Ishikawa (cell line): Measurements from ENCODE around the gene TMEM69.
A peak's percentile ranks its signal among the peaks of the same experiment; 100 is the strongest.

Experiments used
- CEBPB ChIP-seq: IDR thresholded peaks from 2 replicates; pipeline ENCODE4 v1.6.1; 2012
- CREB1 ChIP-seq: IDR thresholded peaks from 2 replicates; pipeline ENCODE4 v1.6.1; 2012; ENCODE audit warnings: low read depth
- EGR1 ChIP-seq: IDR thresholded peaks from 2 replicates; pipeline ENCODE4 v1.6.1; 2012
- EP300 ChIP-seq: IDR thresholded peaks from 2 replicates; pipeline ENCODE4 v1.6.1; 2012; ENCODE audit warnings: borderline replicate concordance
- FOXM1 ChIP-seq: IDR thresholded peaks from 2 replicates; pipeline ENCODE4 v1.6.1; 2012; ENCODE audit warnings: low read depth, borderline replicate concordance
- MAX ChIP-seq: IDR thresholded peaks from 2 replicates; pipeline ENCODE4 v1.6.1; 2012
- NFIC ChIP-seq: IDR thresholded peaks from 2 replicates; pipeline ENCODE4 v1.6.1; 2012
- RAD21 ChIP-seq: IDR thresholded peaks from 2 replicates; pipeline ENCODE4 v1.6.1; 2012; ENCODE audit warnings: low read depth
- REST ChIP-seq: IDR thresholded peaks from 2 replicates; pipeline ENCODE4 v1.6.1; 2012; ENCODE audit warnings: low read depth, mild to moderate bottlenecking
- TAF1 ChIP-seq: IDR thresholded peaks from 2 replicates; pipeline ENCODE4 v1.6.1; 2012; ENCODE audit warnings: low read depth, mild to moderate bottlenecking
- TCF12 ChIP-seq: IDR thresholded peaks from 2 replicates; pipeline ENCODE4 v1.6.1; 2012; ENCODE audit warnings: low read depth
- TEAD4 ChIP-seq: IDR thresholded peaks from 2 replicates; pipeline ENCODE4 v1.6.1; 2012
- USF1 ChIP-seq: IDR thresholded peaks from 2 replicates; pipeline ENCODE4 v1.6.1; 2012
- YY1 ChIP-seq: IDR thresholded peaks from 2 replicates; pipeline ENCODE4 v1.6.1; 2012; ENCODE audit warnings: low read depth
- ZBTB7A ChIP-seq: IDR thresholded peaks from 2 replicates; pipeline ENCODE4 v1.6.1; 2012; ENCODE audit warnings: low read depth

Gene TMEM69

GRCh38 chr1:45687754-45688740 lies at the start of gene TMEM69:
TMEM69 (plus strand) TSS chr1:45688181; CDS start chr1:45691069, 2,888 bp downstream.
- no peak for TF ChIP-seq REST
- TF ChIP-seq NFIC: peak; percentile 42; the same call in 1 of the 2 replicates
- no peak; the same call in 1 of the 2 replicates for TF ChIP-seq MAX
- TF ChIP-seq CEBPB: no peak
- TF ChIP-seq EP300: peak; percentile 12; the same call in 1 of the 2 replicates
- peak; percentile 75 for TF ChIP-seq YY1
- TF ChIP-seq USF1: no peak
- TF ChIP-seq EGR1: peak; percentile 25; the same call in 1 of the 2 replicates
- 0 out of 2 replicates have a peak, but pooled peaks have one; percentile 32 for TF ChIP-seq FOXM1
- TF ChIP-seq CREB1: no peak; the same call in 1 of the 2 replicates
- TF ChIP-seq TCF12: no peak; the same call in 1 of the 2 replicates
- TF ChIP-seq TAF1: peak; percentile 86
- TF ChIP-seq RAD21: no peak
- TF ChIP-seq TEAD4: no peak
- no peak for TF ChIP-seq ZBTB7A

- no peak for TF ChIP-seq NFIC
- no peak for TF ChIP-seq USF1
- TF ChIP-seq TAF1: no peak
- TF ChIP-seq REST: no peak
- no peak for TF ChIP-seq EGR1
- TF ChIP-seq CREB1: no peak
- TF ChIP-seq RAD21: no peak
- no peak for TF ChIP-seq ZBTB7A
- no peak for TF ChIP-seq MAX
- TF ChIP-seq EP300: no peak
- no peak for TF ChIP-seq TCF12
These were observed 47.7 kb upstream of the TMEM69 start for GRCh38 chr1:45640293-45640692.

- TF ChIP-seq YY1 (no peak), FOXM1 (no peak), REST (no peak), ZBTB7A (no peak), CEBPB (no peak), EP300 (no peak), TAF1 (no peak), TEAD4 (no peak), EGR1 (no peak), USF1 (no peak), CREB1 (no peak), MAX (no peak), RAD21 (no peak), TCF12 (no peak), NFIC (no peak)
These were observed 44.7 kb upstream of the TMEM69 start for GRCh38 chr1:45643321-45643720.
